CD14-positive monocyte (primary cell): Measurements from ENCODE around the gene OR2S2. TPM values are rescaled to one million over a fixed set of nuclear protein-coding genes. Genes with fewer than 3 reads are reported as not detected.

Experiments
- DNase-seq, 3 donors: peaks; one replicate each; pipeline ENCODE4 v3.0.0-alpha.2; 2011 to 2022
- H2AFZ ChIP-seq: 2 replicates; pipeline ENCODE4 v1.6.0; 2012; ENCODE audit warnings: mild to moderate bottlenecking, low read depth, low read length, inconsistent platforms; ENCODE audit not compliant: insufficient read depth, poor library complexity, severe bottlenecking
- H3K27ac ChIP-seq, 2 donors: 1 replicate in 1 of 2; 2 replicates in 1 of 2; pipeline ENCODE4 v1.5.1; 2012 to 2013; ENCODE audit warnings: low read length in 2 of 2, control low read depth in 1 of 2, inconsistent platforms in 1 of 2, low read depth in 1 of 2, mild to moderate bottlenecking in 1 of 2
- H3K27me3 ChIP-seq, 2 donors: one replicate each; pipeline versions ENCODE4 v1.6.0 to v1.6.1; 2011 to 2013; ENCODE audit warnings: low read length in 2 of 2; ENCODE audit not compliant: control insufficient read depth in 2 of 2, insufficient read depth in 2 of 2
- H3K36me3 ChIP-seq, 2 donors: replicated peaks in 1 of 2; 1 replicate in 1 of 2; 2 replicates in 1 of 2; pipeline versions ENCODE4 v1.5.1 to v1.6.1; 2012 to 2013; ENCODE audit warnings: low read length in 2 of 2, control low read depth in 1 of 2, inconsistent platforms in 1 of 2, mild to moderate bottlenecking in 1 of 2; ENCODE audit not compliant: insufficient read depth in 2 of 2, control insufficient read depth in 1 of 2
- H3K4me1 ChIP-seq, 2 donors: 1 replicate in 1 of 2; 2 replicates in 1 of 2; pipeline versions ENCODE4 v1.5.1 to v1.6.1; 2012 to 2013; ENCODE audit warnings: low read length in 2 of 2, control low read depth in 1 of 2, inconsistent platforms in 1 of 2, mild to moderate bottlenecking in 1 of 2, moderate library complexity in 1 of 2; ENCODE audit not compliant: insufficient read depth in 2 of 2, control insufficient read depth in 1 of 2
- H3K4me2 ChIP-seq: replicated peaks from 2 replicates; pipeline ENCODE3; 2012; ENCODE audit warnings: low read length, moderate library complexity, mild to moderate bottlenecking; ENCODE audit not compliant: poor library complexity, severe bottlenecking; ENCODE audit errors: extremely low read depth
- H3K4me3 ChIP-seq, 3 experiments: fragments of 200-600 bp in 1 of 3; sonication (generic) in 1 of 3; replicated peaks in 1 of 3; 1 replicate in 2 of 3; 2 replicates in 1 of 3; pipeline ENCODE4 v1.5.1; 2011 to 2013; ENCODE audit warnings: low read length in 3 of 3, mild to moderate bottlenecking in 3 of 3, control low read depth in 2 of 3, low read depth in 2 of 3, inconsistent platforms in 1 of 3, moderate library complexity in 1 of 3
- H3K79me2 ChIP-seq: 2 replicates; pipeline ENCODE4 v1.6.0; 2012; ENCODE audit warnings: mild to moderate bottlenecking, control low read depth, inconsistent platforms, low read length, moderate library complexity; ENCODE audit not compliant: insufficient read depth
- H3K9ac ChIP-seq: 2 replicates; pipeline ENCODE4 v1.6.0; 2017; ENCODE audit warnings: low read length, mild to moderate bottlenecking; ENCODE audit not compliant: insufficient read depth, poor library complexity, severe bottlenecking
- H3K9me3 ChIP-seq, 2 donors: replicated peaks in 1 of 2; 1 replicate in 1 of 2; 2 replicates in 1 of 2; pipeline versions ENCODE4 v1.5.1 to v1.6.1; 2012 to 2013; ENCODE audit warnings: low read length in 2 of 2, control low read depth in 1 of 2; ENCODE audit not compliant: control insufficient read depth in 1 of 2, insufficient read depth in 1 of 2
- H4K20me1 ChIP-seq: 2 replicates; pipeline ENCODE4 v1.6.0; 2012; ENCODE audit warnings: mild to moderate bottlenecking, low read length, control low read depth, moderate library complexity; ENCODE audit not compliant: insufficient read depth
- H3K27ac Mint-ChIP-seq, 7 donors: one replicate each; pipeline ENCODE4 v1.8.0; 2020; ENCODE audit warnings: mild to moderate bottlenecking in 7 of 7, mixed read lengths in 7 of 7, moderate library complexity in 6 of 7, inconsistent platforms in 2 of 7
- H3K27me3 Mint-ChIP-seq, 3 donors: one replicate each; pipeline ENCODE4 v1.8.0; 2021 to 2022; ENCODE audit warnings: low read depth in 3 of 3, mild to moderate bottlenecking in 3 of 3, mixed read lengths in 3 of 3, moderate library complexity in 3 of 3, inconsistent platforms in 1 of 3
- H3K36me3 Mint-ChIP-seq, 2 donors: one replicate each; pipeline ENCODE4 v1.8.0; 2020; ENCODE audit warnings: mixed read lengths in 2 of 2, inconsistent platforms in 1 of 2, mild to moderate bottlenecking in 1 of 2
- H3K4me1 Mint-ChIP-seq: one replicate; pipeline ENCODE4 v1.8.0; 2020; ENCODE audit warnings: mild to moderate bottlenecking, mixed read lengths
- H3K4me3 Mint-ChIP-seq, 2 donors: one replicate each; pipeline ENCODE4 v1.8.0; 2020; ENCODE audit warnings: mild to moderate bottlenecking in 2 of 2, mixed read lengths in 2 of 2, moderate library complexity in 1 of 2
- H3K9me3 Mint-ChIP-seq, 7 donors: one replicate each; pipeline ENCODE4 v1.8.0; 2020 to 2022; ENCODE audit warnings: mixed read lengths in 7 of 7, mild to moderate bottlenecking in 6 of 7, moderate library complexity in 6 of 7, inconsistent platforms in 2 of 7
- CTCF ChIP-seq: fragments of 200-600 bp; IDR thresholded peaks from one replicate; pipeline ENCODE4 v1.8.0; 2022; ENCODE audit warnings: antibody characterized with exemption, mild to moderate bottlenecking
- WGBS: methylation state at CpG from one replicate; pipeline ENCODE4 v1.1.5; 2013; ENCODE audit warnings: missing lambda C conversion rate; ENCODE audit not compliant: insufficient coverage; 5-methylcytosine and 5-hydroxymethylcytosine counted together
- intact Hi-C, 2 donors: fragments of 100-400 bp; cut with micrococcal nuclease; formaldehyde crosslinking; loops; one replicate each; pipeline versions ENCODE4 v1.15.0 to v1.15.1; 2023
- polyA plus RNA-seq, 3 donors: library from polyadenylated mRNA; depleted of rRNA in 1 of 3; unstranded in 2 of 3; stranded (reverse) in 1 of 3; fragments of 300-500 nt in 2 of 3; fragments of >200 nt in 1 of 3; fragmentation: Illumina TruSeq in 2 of 3; gene quantifications; 1 replicate in 2 of 3; 2 replicates in 1 of 3; pipeline ENCODE4 v1.2.3, GENCODE V29; 2012 to 2021

The OR2S2 gene
- polyA plus RNA-seq, 3 donors = not detected

- H3K36me3 Mint-ChIP-seq = no peaks in the 10 kb centered on the region
- no peak overlapping the region for H3K4me3 Mint-ChIP-seq
- intact Hi-C loops = loop anchor here in 1 of 2 donors (5.0 kb wide), 1 partner anchor 46 kb away; no protein-coding TSS in a partner anchor
- no peak overlapping the region for H3K9ac ChIP-seq
- H4K20me1 ChIP-seq = no peaks in the 10 kb centered on the region
- peaks cover 0 to 4% of the 10 kb centered on the region in 2 donors for H3K4me1 ChIP-seq
- H3K27ac Mint-ChIP-seq = no peak overlapping the region
- DNase-seq = no peak
- H3K4me2 ChIP-seq = no peak overlapping the region
- no peaks in the 10 kb centered on the region for H3K36me3 ChIP-seq
- peaks cover 0 to 3% of the 10 kb centered on the region in 2 donors for H3K27me3 ChIP-seq
- H3K9me3 Mint-ChIP-seq = peaks cover 0 to 2% (median 0%) of the 10 kb centered on the region in 7 donors
- no CpG with 5 or more reads among the region's 2 CpGs for WGBS
- H3K9me3 ChIP-seq = no peaks in the 10 kb centered on the region
- H3K79me2 ChIP-seq = no peaks in the 10 kb centered on the region
- no peak overlapping the region for H3K27ac ChIP-seq
- no peak for TF ChIP-seq CTCF
- no peak overlapping the region for H2AFZ ChIP-seq
- no peak overlapping the region for H3K4me3 ChIP-seq
- H3K27me3 Mint-ChIP-seq = peaks cover 3 to 9% (median 4%) of the 10 kb centered on the region in 3 donors
- H3K4me1 Mint-ChIP-seq = peaks cover 4% of the 10 kb centered on the region
These were observed 9.5 kb downstream of the OR2S2 start for GRCh38 chr9:35948451-35948850.

GRCh38 chr9:35945341-35946018 is 12.5 kb downstream of the OR2S2 start:
- Mint-ChIP-seq H3K27ac (no peak overlapping the region), H3K4me1 (peaks cover 4% of the 10 kb centered on the region), H3K4me3 (peak overlapping the region in 1 of 2 donors; percentile 85), H3K27me3 (peaks cover 0 to 6% (median 6%) of the 10 kb centered on the region in 3 donors), H3K9me3 (no peaks in the 10 kb centered on the region), H3K36me3 (no peaks in the 10 kb centered on the region)
- Histone ChIP-seq H3K4me1 (peaks cover 0 to 4% of the 10 kb centered on the region in 2 donors), H3K4me2 (peak overlapping the region; percentile 58), H3K9me3 (no peaks in the 10 kb centered on the region), H4K20me1 (no peaks in the 10 kb centered on the region), H3K27me3 (peaks cover 0 to 3% of the 10 kb centered on the region in 2 donors), H3K79me2 (no peaks in the 10 kb centered on the region), H3K4me3 (peak overlapping the region in 1 of 3 experiments; percentile 17), H3K9ac (no peak overlapping the region), H2AFZ (peak overlapping the region; percentile 29), H3K36me3 (no peaks in the 10 kb centered on the region), H3K27ac (no peak overlapping the region)
- no CpG with 5 or more reads among the region's 10 CpGs for WGBS
- DNase-seq = peak; percentile 21 to 43 (median 27)
- intact Hi-C loops = loop anchor here in 1 of 2 donors (5.0 kb wide), 1 partner anchor 43 kb away; no protein-coding TSS in a partner anchor
- TF ChIP-seq CTCF = peak; percentile 85
